CD4-positive, CD25-positive, alpha-beta regulatory T cell (primary cell): Measurements from ENCODE around the gene AQP3. TPM values are rescaled to one million over a fixed set of nuclear protein-coding genes. Genes with fewer than 3 reads are reported as not detected.
"Not testable (repeated sequence)": the region's sequence is repeated elsewhere in the genome, so short reads cannot be mapped to it uniquely, and the experiment has no call there.

Experiments used
- ATAC-seq, 2 donors: fragments of 150-1000 bp; cut with Tn5 transposase; one replicate each; pipeline ENCODE4 v1.10.0; 2021; ENCODE audit warnings: low read depth in 2 of 2, moderate number of reproducible peaks in 2 of 2, moderate library complexity in 1 of 2
- DNase-seq, 3 donors: peaks; one replicate each; pipeline versions ENCODE4 v3.0.0 to v3.0.0-alpha.2; 2012 to 2022; ENCODE audit warnings: mixed read lengths in 1 of 3
- H3K27ac ChIP-seq: one replicate; pipeline ENCODE4 v1.7.0; 2013; ENCODE audit warnings: mild to moderate bottlenecking, low read length; ENCODE audit not compliant: insufficient read depth, poor library complexity, severe bottlenecking
- H3K27me3 ChIP-seq: one replicate; pipeline ENCODE4 v1.7.0; 2013; ENCODE audit warnings: low read length; ENCODE audit not compliant: control insufficient read depth, insufficient read depth
- H3K36me3 ChIP-seq: one replicate; pipeline ENCODE4 v1.7.0; 2013; ENCODE audit warnings: mild to moderate bottlenecking, low read length, moderate library complexity; ENCODE audit not compliant: control insufficient read depth, insufficient read depth
- H3K4me1 ChIP-seq: 2 replicates; pipeline ENCODE4 v1.7.0; 2013; ENCODE audit warnings: mild to moderate bottlenecking, low read length; ENCODE audit not compliant: insufficient read depth, control insufficient read depth, poor library complexity, severe bottlenecking
- H3K4me3 ChIP-seq: one replicate; pipeline ENCODE4 v1.7.0; 2013; ENCODE audit warnings: low read depth, mild to moderate bottlenecking, low read length, moderate library complexity
- H3K9me3 ChIP-seq, 2 experiments: 1 replicate in 1 of 2; 2 replicates in 1 of 2; pipeline ENCODE4 v1.7.0; 2013; ENCODE audit warnings: low read length in 2 of 2, mild to moderate bottlenecking in 1 of 2, moderate library complexity in 1 of 2; ENCODE audit not compliant: control insufficient read depth in 2 of 2
- H3K27ac Mint-ChIP-seq, 3 donors: one replicate each; pipeline ENCODE4 v1.8.0; 2020 to 2022; ENCODE audit warnings: mild to moderate bottlenecking in 3 of 3, mixed read lengths in 3 of 3, moderate library complexity in 2 of 3
- H3K27me3 Mint-ChIP-seq: one replicate; pipeline ENCODE4 v1.8.0; 2022; ENCODE audit warnings: mild to moderate bottlenecking, mixed read lengths
- H3K36me3 Mint-ChIP-seq: one replicate; pipeline ENCODE4 v1.8.0; 2020; ENCODE audit warnings: mixed read lengths
- H3K4me1 Mint-ChIP-seq, 4 donors: one replicate each; pipeline ENCODE4 v1.8.0; 2020 to 2022; ENCODE audit warnings: mixed read lengths in 4 of 4, mild to moderate bottlenecking in 1 of 4
- H3K4me3 Mint-ChIP-seq, 4 donors: one replicate each; pipeline ENCODE4 v1.8.0; 2020 to 2022; ENCODE audit warnings: mild to moderate bottlenecking in 4 of 4, mixed read lengths in 4 of 4, moderate library complexity in 3 of 4
- H3K9me3 Mint-ChIP-seq, 7 donors: one replicate each; pipeline ENCODE4 v1.8.0; 2020 to 2022; ENCODE audit warnings: mixed read lengths in 7 of 7, mild to moderate bottlenecking in 3 of 7, moderate library complexity in 2 of 7
- polyA plus RNA-seq, 4 donors: library from polyadenylated mRNA; unstranded; fragments of 300-500 nt; fragmentation: Illumina TruSeq; gene quantifications; one replicate each; pipeline ENCODE4 v1.2.3, GENCODE V29; 2021
- total RNA-seq: library from RNA; stranded (reverse); gene quantifications from one replicate; pipeline ENCODE4 v1.2.3, GENCODE V29; 2022

AQP3 gene
- total and polyA plus RNA-seq, 5 donors from 2014 or later, result 140 to 543 (median 372) TPM

GRCh38 chr9:33404788-33405362, 42.5 kb downstream of the AQP3 start:
- H3K36me3 ChIP-seq, result no peaks in the 10 kb centered on the region
- Mint-ChIP-seq H3K27me3 (peaks cover 9% of the 10 kb centered on the region), H3K27ac (peak overlapping the region in 2 of 3 donors; percentile 68 to 84), H3K36me3 (no peaks in the 10 kb centered on the region), H3K4me1 (peaks cover 0 to 8% (median 0%) of the 10 kb centered on the region in 4 donors), H3K9me3 (no peaks in the 10 kb centered on the region), H3K4me3 (no peak overlapping the region)
- no peak for ATAC-seq
- no peak overlapping the region for H3K4me3 ChIP-seq
- H3K27me3 ChIP-seq, result no peaks in the 10 kb centered on the region
- no peak for DNase-seq
- no peak overlapping the region for H3K27ac ChIP-seq
- H3K4me1 ChIP-seq, result no peaks in the 10 kb centered on the region
- no peaks in the 10 kb centered on the region for H3K9me3 ChIP-seq

GRCh38 chr9:33403941-33404787, 43.2 kb downstream of the AQP3 start:
- Mint-ChIP-seq H3K4me1 (peaks cover 0 to 8% (median 0%) of the 10 kb centered on the region in 4 donors), H3K36me3 (no peaks in the 10 kb centered on the region), H3K27me3 (peaks cover 9% of the 10 kb centered on the region), H3K9me3 (no peaks in the 10 kb centered on the region), H3K27ac (peak overlapping the region in 2 of 3 donors; percentile 68 to 84), H3K4me3 (no peak overlapping the region)
- Histone ChIP-seq H3K9me3 (no peaks in the 10 kb centered on the region), H3K27ac (no peak overlapping the region), H3K27me3 (no peaks in the 10 kb centered on the region), H3K4me3 (no peak overlapping the region), H3K4me1 (no peaks in the 10 kb centered on the region), H3K36me3 (no peaks in the 10 kb centered on the region)
- ATAC-seq, result no peak
- no peak for DNase-seq

- peak within 1 kb of the TSS in 2 of 3 donors; percentile 57 to 81 for H3K27ac Mint-ChIP-seq
- H3K27me3 Mint-ChIP-seq, H3K36me3 Mint-ChIP-seq, H3K4me1 ChIP-seq, H3K27me3 ChIP-seq, H3K9me3 Mint-ChIP-seq, H3K4me3 ChIP-seq, H3K9me3 ChIP-seq, ATAC-seq, H3K4me3 Mint-ChIP-seq, DNase-seq, H3K27ac ChIP-seq, H3K4me1 Mint-ChIP-seq, H3K36me3 ChIP-seq: not testable (repeated sequence)
These were observed 45.0 kb downstream of the AQP3 start, which contains the start of gene AQP7 for GRCh38 chr9:33402371-33402770. AQP7 (minus strand) TSS chr9:33402568; CDS start chr9:33401262, 1,306 bp downstream.

GRCh38 chr9:33401809-33402208, 45.6 kb downstream of the AQP3 start:
- H3K27ac ChIP-seq, H3K4me3 ChIP-seq, H3K27me3 Mint-ChIP-seq, H3K36me3 Mint-ChIP-seq, H3K27me3 ChIP-seq, H3K4me3 Mint-ChIP-seq, DNase-seq, ATAC-seq, H3K4me1 Mint-ChIP-seq, H3K36me3 ChIP-seq, H3K9me3 Mint-ChIP-seq, H3K9me3 ChIP-seq, H3K4me1 ChIP-seq: not testable (repeated sequence)
- peak overlapping the region in 1 of 3 donors; percentile 57 for H3K27ac Mint-ChIP-seq

- H3K27me3 ChIP-seq, H3K27ac ChIP-seq, H3K4me3 Mint-ChIP-seq, DNase-seq, H3K36me3 ChIP-seq, ATAC-seq, H3K4me3 ChIP-seq, H3K4me1 Mint-ChIP-seq, H3K4me1 ChIP-seq, H3K9me3 Mint-ChIP-seq, H3K27me3 Mint-ChIP-seq, H3K9me3 ChIP-seq, H3K36me3 Mint-ChIP-seq: not testable (repeated sequence)
- peak overlapping the region in 1 of 3 donors; percentile 90 for H3K27ac Mint-ChIP-seq
These were observed 48.3 kb downstream of the AQP3 start for GRCh38 chr9:33399047-33399446.

GRCh38 chr9:33397801-33398200, 49.6 kb downstream of the AQP3 start:
- not testable (repeated sequence) for H3K4me3 ChIP-seq, ATAC-seq, H3K4me1 Mint-ChIP-seq, H3K36me3 Mint-ChIP-seq, H3K4me3 Mint-ChIP-seq, H3K9me3 ChIP-seq, H3K4me1 ChIP-seq, H3K36me3 ChIP-seq, DNase-seq, H3K27ac ChIP-seq, H3K9me3 Mint-ChIP-seq, H3K27me3 ChIP-seq
- H3K27me3 Mint-ChIP-seq, result peaks cover 11% of the 10 kb centered on the region
- H3K27ac Mint-ChIP-seq, result peak overlapping the region in 1 of 3 donors; percentile 38

GRCh38 chr9:33395159-33395879, 52.1 kb downstream of the AQP3 start:
- not testable (repeated sequence) for H3K9me3 ChIP-seq, ATAC-seq, H3K27me3 ChIP-seq, H3K4me3 ChIP-seq, H3K4me1 ChIP-seq, H3K4me3 Mint-ChIP-seq, H3K27ac ChIP-seq, H3K36me3 Mint-ChIP-seq, DNase-seq, H3K9me3 Mint-ChIP-seq, H3K36me3 ChIP-seq, H3K27ac Mint-ChIP-seq, H3K4me1 Mint-ChIP-seq
- H3K27me3 Mint-ChIP-seq, result peaks cover 11% of the 10 kb centered on the region
